ENCODE data around the gene MBTPS2. TPM values are rescaled to one million over a fixed set of nuclear protein-coding genes. Genes with fewer than 3 reads are reported as not detected.
A peak's percentile ranks its signal among the peaks of the same experiment; 100 is the strongest.

The MBTPS2 gene
- total and polyA plus RNA-seq, 8 donors, result 1.1 to 8.7 (median 6.8) TPM

GRCh38 chrX:21932292-21933002, 93.0 kb downstream of the MBTPS2 start:
- peak in 1 of 6 donors; percentile 34 for DNase-seq
- Histone ChIP-seq H3K4me3 (no peak overlapping the region), H3K27ac (peak overlapping the region in 2 of 4 donors; percentile 8 to 45), H3K9me3 (no peaks in the 10 kb centered on the region), H3K36me3 (no peaks in the 10 kb centered on the region), H3K4me1 (no peaks in the 10 kb centered on the region), H3K27me3 (no peaks in the 10 kb centered on the region)
- 68 to 81% methylated on average over 11 of the region's 11 CpGs for WGBS, 2 donors
- TF ChIP-seq, protein P1, sequence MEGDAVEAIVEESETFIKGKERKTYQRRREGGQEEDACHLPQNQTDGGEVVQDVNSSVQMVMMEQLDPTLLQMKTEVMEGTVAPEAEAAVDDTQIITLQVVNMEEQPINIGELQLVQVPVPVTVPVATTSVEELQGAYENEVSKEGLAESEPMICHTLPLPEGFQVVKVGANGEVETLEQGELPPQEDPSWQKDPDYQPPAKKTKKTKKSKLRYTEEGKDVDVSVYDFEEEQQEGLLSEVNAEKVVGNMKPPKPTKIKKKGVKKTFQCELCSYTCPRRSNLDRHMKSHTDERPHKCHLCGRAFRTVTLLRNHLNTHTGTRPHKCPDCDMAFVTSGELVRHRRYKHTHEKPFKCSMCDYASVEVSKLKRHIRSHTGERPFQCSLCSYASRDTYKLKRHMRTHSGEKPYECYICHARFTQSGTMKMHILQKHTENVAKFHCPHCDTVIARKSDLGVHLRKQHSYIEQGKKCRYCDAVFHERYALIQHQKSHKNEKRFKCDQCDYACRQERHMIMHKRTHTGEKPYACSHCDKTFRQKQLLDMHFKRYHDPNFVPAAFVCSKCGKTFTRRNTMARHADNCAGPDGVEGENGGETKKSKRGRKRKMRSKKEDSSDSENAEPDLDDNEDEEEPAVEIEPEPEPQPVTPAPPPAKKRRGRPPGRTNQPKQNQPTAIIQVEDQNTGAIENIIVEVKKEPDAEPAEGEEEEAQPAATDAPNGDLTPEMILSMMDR (IDR thresholded peaks at IDR 0.05), result no peak
- intact Hi-C loops (cut with DNase I), result no loop called here
- ATAC-seq, result peak; percentile 35 to 93 (median 76)
- FAIRE-seq, result no peak

- WGBS, 2 donors, result 75 to 77% methylated on average over 7 of the region's 7 CpGs
- no peak for ATAC-seq
- H3K36me3 ChIP-seq, result no peaks in the 10 kb centered on the region
- TF ChIP-seq, protein P1 (IDR thresholded peaks at IDR 0.05), result no peak
- H3K27ac ChIP-seq, result no peak overlapping the region
- intact Hi-C loops (cut with DNase I), result no loop called here
- no peak for DNase-seq
- no peaks in the 10 kb centered on the region for H3K4me1 ChIP-seq
- no peak overlapping the region for H3K4me3 ChIP-seq
- FAIRE-seq, result no peak
- peaks cover 0 to under 1% (median 0%) of the 10 kb centered on the region in 4 donors for H3K27me3 ChIP-seq
- H3K9me3 ChIP-seq, result no peaks in the 10 kb centered on the region
Measured at GRCh38 chrX:21933077-21933476, 93.7 kb downstream of the MBTPS2 start.

DNA sequence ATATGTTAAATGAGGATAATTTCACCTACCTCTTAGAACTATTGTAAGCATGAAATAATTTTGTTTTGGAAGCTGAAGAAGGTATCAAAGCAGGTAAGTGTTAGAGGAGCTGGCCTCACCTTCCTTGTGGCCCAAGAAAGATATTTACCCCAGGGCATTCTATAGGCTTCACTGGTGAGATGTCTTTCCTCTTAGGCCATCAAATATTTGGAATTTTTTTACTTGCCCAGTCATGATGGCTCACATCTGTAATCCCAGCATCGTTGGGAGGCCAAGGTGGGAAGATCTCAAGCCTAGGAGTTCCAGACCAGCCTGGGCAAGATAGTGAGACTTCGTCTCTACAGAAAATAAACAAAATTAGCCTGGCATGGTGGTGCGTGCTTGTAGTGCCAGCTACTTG, 95.0 kb downstream of the MBTPS2 start:
- Histone ChIP-seq H3K27ac (no peak overlapping the region), H3K4me3 (no peak overlapping the region), H3K9me3 (no peaks in the 10 kb centered on the region), H3K4me1 (no peaks in the 10 kb centered on the region), H3K36me3 (no peaks in the 10 kb centered on the region), H3K27me3 (peaks cover 0 to 4% (median 0%) of the 10 kb centered on the region in 4 donors)
- DNase-seq (no peak), FAIRE-seq (no peak), ATAC-seq (no peak)
- TF ChIP-seq, protein P1 (IDR thresholded peaks at IDR 0.05), result no peak
- 88 to 90% methylated on average over 3 of the region's 3 CpGs for WGBS, 2 donors
- intact Hi-C loops (cut with DNase I), result no loop called here

Other genes starting within 250 kb of the MBTPS2 start
- under 1 TPM in 4 of 6 donors, not detected in 2; 0.06 to 0.16 (median 0.09) TPM for gene KLHL34, start 181.3 kb upstream of the MBTPS2 start, total RNA-seq
- under 1 TPM in 1 of 2 donors, not detected in 1; 0.02 TPM for gene KLHL34, start 181.3 kb upstream of the MBTPS2 start, polyA plus RNA-seq
- gene SMPX, start 81.5 kb upstream of the MBTPS2 start, total RNA-seq, result under 1 TPM in 1 of 6 donors, not detected in 5; 0.28 TPM
- under 1 TPM in 1 of 2 donors, not detected in 1; 0.09 TPM for gene SMPX, start 81.5 kb upstream of the MBTPS2 start, polyA plus RNA-seq
- 1 to 10 TPM in 1 of 6 donors, under 1 TPM in 5; 0.56 to 1.0 (median 0.81) TPM for gene YY2, start 16.4 kb downstream of the MBTPS2 start, total RNA-seq
- under 1 TPM; 0.85 to 0.99 TPM for gene YY2, start 16.4 kb downstream of the MBTPS2 start, polyA plus RNA-seq
- 10 to 100 TPM; 12.1 to 36.8 (median 17.2) TPM for gene SMS, start 101.1 kb downstream of the MBTPS2 start, total RNA-seq
- gene SMS, start 101.1 kb downstream of the MBTPS2 start, polyA plus RNA-seq, result 10 to 100 TPM; 19.6 to 29.9 TPM
- gene PHEX, start 192.7 kb downstream of the MBTPS2 start, total RNA-seq, result under 1 TPM in 3 of 6 donors, not detected in 3; 0.05 to 0.09 (median 0.09) TPM
- gene PHEX, start 192.7 kb downstream of the MBTPS2 start, polyA plus RNA-seq, result under 1 TPM; 0.04 to 0.07 TPM

All from pancreas (tissue), 10 donors.